NCI-H1930 (cell line): Measurements from ENCODE around the gene DNM1.

Experiments used
- DNase-seq, 2 experiments: peaks; one replicate each; lab custom pipeline; 2025; lab: John Stamatoyannopoulos, UW

DNM1 gene

GRCh38 chr9:128252317-128253139 is 49.3 kb downstream of the DNM1 start:
- DNase-seq = no peak

GRCh38 chr9:128253140-128253990 is 50.2 kb downstream of the DNM1 start:
- DNase-seq = no peak

- DNase-seq = no peak
Measured at GRCh38 chr9:128253991-128254346, 50.8 kb downstream of the DNM1 start.

- DNase-seq = no peak
Measured at GRCh38 chr9:128254362-128254761, 51.2 kb downstream of the DNM1 start.

- peak; percentile 46 to 59 for DNase-seq
Measured at GRCh38 chr9:128254855-128255759, 51.9 kb downstream of the DNM1 start.

- no peak for DNase-seq
Measured at GRCh38 chr9:128257086-128257825, 54.1 kb downstream of the DNM1 start.

GRCh38 chr9:128257907-128258306 is 54.7 kb downstream of the DNM1 start:
- DNase-seq = no peak

GRCh38 chr9:128258326-128258725 is 55.1 kb downstream of the DNM1 start:
- DNase-seq = no peak

GRCh38 chr9:128259156-128259555 is 56.0 kb downstream of the DNM1 start:
- DNase-seq = no peak

GRCh38 chr9:128260340-128260739 is 57.2 kb downstream of the DNM1 start:
- DNase-seq = no peak

GRCh38 chr9:128262687-128263086 is 59.5 kb downstream of the DNM1 start:
- DNase-seq = no peak

GRCh38 chr9:128265348-128265847 is 62.2 kb downstream of the DNM1 start:
- no peak for DNase-seq

GRCh38 chr9:128266868-128267590 is 63.9 kb downstream of the DNM1 start:
- no peak for DNase-seq

GRCh38 chr9:128271112-128271511 is 67.9 kb downstream of the DNM1 start:
- DNase-seq = no peak

GRCh38 chr9:128271512-128271911 is 68.3 kb downstream of the DNM1 start:
- no peak for DNase-seq

- DNase-seq = no peak
Measured at GRCh38 chr9:128274245-128274644, 71.1 kb downstream of the DNM1 start.

- DNase-seq = no peak
Measured at GRCh38 chr9:128275198-128276007, 72.2 kb downstream of the DNM1 start, which contains the start of gene GOLGA2. Gene GOLGA2 (minus strand): TSS chr9:128276007. CDS start chr9:128275976, 31 bp downstream.

- peak; percentile 98 to 99 for DNase-seq
Measured at GRCh38 chr9:128276008-128276573, 72.9 kb downstream of the DNM1 start, which contains the start of gene SWI5. Gene SWI5 (plus strand): TSS chr9:128276276.
